ENCODE results near the gene C4orf50.
A peak's percentile ranks its signal among the peaks of the same experiment; 100 is the strongest.
"Not testable (repeated sequence)": the region's sequence is repeated elsewhere in the genome, so short reads cannot be mapped to it uniquely, and the experiment has no call there.

C4orf50 gene

GRCh38 chr4:5998333-5998936, 19.8 kb downstream of the C4orf50 start:
- H3K36me3 ChIP-seq = no peaks in the 10 kb centered on the region
- H3K27ac ChIP-seq = no peak overlapping the region
- peaks cover 4% of the 10 kb centered on the region for H3K27me3 ChIP-seq
- peak; percentile 10 for TF ChIP-seq CTCF (IDR thresholded peaks at IDR 0.05)
- no peaks in the 10 kb centered on the region for H3K4me1 ChIP-seq (ENCODE audit: control insufficient read depth in 1 of 2, insufficient read depth in 1 of 2, low read depth in 1 of 2, low read length in 1 of 2)
- no peaks in the 10 kb centered on the region for H3K9me3 ChIP-seq
- H3K4me3 ChIP-seq (ENCODE audit: low read depth in 1 of 2, low read length in 1 of 2) = no peak overlapping the region

- H3K4me1 ChIP-seq (ENCODE audit: control insufficient read depth in 1 of 2, insufficient read depth in 1 of 2, low read depth in 1 of 2, low read length in 1 of 2) = no peaks in the 10 kb centered on the region
- H3K4me3 ChIP-seq (ENCODE audit: low read depth in 1 of 2, low read length in 1 of 2) = no peak overlapping the region
- H3K27ac ChIP-seq = no peak overlapping the region
- H3K9me3 ChIP-seq = no peaks in the 10 kb centered on the region
- TF ChIP-seq CTCF (IDR thresholded peaks at IDR 0.05) = no peak
- H3K27me3 ChIP-seq = peaks cover 4% of the 10 kb centered on the region
- H3K36me3 ChIP-seq = no peaks in the 10 kb centered on the region
Measured at GRCh38 chr4:5996641-5997040, 21.6 kb downstream of the C4orf50 start.

GRCh38 chr4:5995901-5996623, 22.2 kb downstream of the C4orf50 start:
- no peak overlapping the region for H3K4me3 ChIP-seq (ENCODE audit: low read depth in 1 of 2, low read length in 1 of 2)
- H3K4me1 ChIP-seq (ENCODE audit: control insufficient read depth in 1 of 2, insufficient read depth in 1 of 2, low read depth in 1 of 2, low read length in 1 of 2) = no peaks in the 10 kb centered on the region
- H3K27me3 ChIP-seq = peaks cover 4% of the 10 kb centered on the region
- H3K36me3 ChIP-seq = no peaks in the 10 kb centered on the region
- TF ChIP-seq CTCF (IDR thresholded peaks at IDR 0.05) = no peak
- no peaks in the 10 kb centered on the region for H3K9me3 ChIP-seq
- H3K27ac ChIP-seq = no peak overlapping the region

GRCh38 chr4:5993876-5994811, 24.1 kb downstream of the C4orf50 start:
- no peaks in the 10 kb centered on the region for H3K9me3 ChIP-seq
- no peak for TF ChIP-seq CTCF (IDR thresholded peaks at IDR 0.05)
- H3K36me3 ChIP-seq = no peaks in the 10 kb centered on the region
- H3K4me1 ChIP-seq (ENCODE audit: control insufficient read depth in 1 of 2, insufficient read depth in 1 of 2, low read depth in 1 of 2, low read length in 1 of 2) = no peaks in the 10 kb centered on the region
- H3K27ac ChIP-seq = no peak overlapping the region
- no peak overlapping the region for H3K4me3 ChIP-seq (ENCODE audit: low read depth in 1 of 2, low read length in 1 of 2)
- peaks cover 4% of the 10 kb centered on the region for H3K27me3 ChIP-seq

GRCh38 chr4:5993346-5993745, 24.9 kb downstream of the C4orf50 start:
- not testable (repeated sequence) for H3K9me3 ChIP-seq; H3K4me1 ChIP-seq (ENCODE audit: control insufficient read depth in 1 of 2, insufficient read depth in 1 of 2, low read depth in 1 of 2, low read length in 1 of 2); H3K27me3 ChIP-seq; H3K4me3 ChIP-seq (ENCODE audit: low read depth in 1 of 2, low read length in 1 of 2); H3K36me3 ChIP-seq; H3K27ac ChIP-seq

Measured in neutrophil (primary cell).